NCI-H524 (cell line): ENCODE data around the gene SPATA12.
A peak's percentile ranks its signal among the peaks of the same experiment; 100 is the strongest.

Source experiments
- DNase-seq, 2 experiments: peaks; one replicate each; lab custom pipeline; 2025; lab: John Stamatoyannopoulos, UW

The SPATA12 gene

DNA sequence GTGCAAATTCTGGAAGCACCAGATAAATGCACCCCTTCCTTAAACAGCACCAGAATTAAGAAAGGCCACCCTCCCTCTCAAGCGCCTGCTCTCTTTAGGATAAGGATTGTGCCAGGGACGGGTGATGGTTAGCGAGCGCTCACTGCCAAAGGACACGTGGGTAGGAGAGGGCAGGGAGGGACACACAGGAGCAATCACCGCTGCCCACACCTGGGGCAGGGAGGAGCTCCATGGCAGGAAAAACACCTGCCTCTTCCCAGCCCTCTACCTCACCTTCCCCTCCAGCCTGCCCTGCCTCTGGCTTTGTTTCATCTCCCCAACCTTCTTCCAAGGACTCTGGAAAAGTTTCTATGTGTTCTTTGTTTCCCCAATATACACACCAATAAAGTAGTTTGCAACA is 7.3 kb upstream of the SPATA12 start:
- no peak for DNase-seq

DNA sequence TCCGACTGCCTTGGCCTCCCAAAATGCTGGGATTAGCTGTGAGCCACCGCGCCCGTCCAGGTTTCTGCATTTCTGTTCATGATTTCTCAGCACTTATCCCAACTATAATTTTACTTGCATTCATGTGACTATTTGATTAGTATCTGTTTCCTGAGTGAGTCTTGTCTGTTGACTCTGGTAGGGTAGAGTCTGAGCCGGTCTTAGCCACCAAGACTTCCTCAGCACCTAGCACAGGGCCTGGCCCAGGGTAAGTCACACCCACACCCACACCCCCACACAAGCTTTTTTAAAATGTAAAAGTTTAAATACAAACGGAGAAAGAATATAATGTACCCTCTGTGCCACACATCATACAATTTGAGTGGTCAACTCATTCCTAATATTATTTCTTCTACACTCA is 3.1 kb upstream of the SPATA12 start:
- no peak for DNase-seq

DNA sequence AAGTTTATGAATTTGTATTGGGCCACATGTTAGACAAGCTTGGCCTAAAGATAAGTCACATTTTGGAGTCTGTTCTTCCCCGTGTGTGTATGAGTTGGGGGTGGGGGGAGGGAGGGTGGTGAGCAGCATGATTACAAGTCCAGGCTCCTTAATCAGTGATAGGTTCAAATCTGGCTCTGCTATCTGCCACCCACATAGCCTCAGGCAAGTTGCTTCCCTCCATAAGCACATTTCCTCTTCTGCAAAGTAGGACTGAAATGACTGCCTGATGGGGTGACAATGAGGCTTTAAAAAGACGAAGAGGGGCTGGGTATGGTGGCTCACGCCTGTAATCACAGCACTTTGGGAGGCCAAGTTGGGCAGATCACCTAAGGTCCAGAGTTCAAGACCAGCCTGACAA is 1.1 kb upstream of the SPATA12 start:
- no peak for DNase-seq

DNA sequence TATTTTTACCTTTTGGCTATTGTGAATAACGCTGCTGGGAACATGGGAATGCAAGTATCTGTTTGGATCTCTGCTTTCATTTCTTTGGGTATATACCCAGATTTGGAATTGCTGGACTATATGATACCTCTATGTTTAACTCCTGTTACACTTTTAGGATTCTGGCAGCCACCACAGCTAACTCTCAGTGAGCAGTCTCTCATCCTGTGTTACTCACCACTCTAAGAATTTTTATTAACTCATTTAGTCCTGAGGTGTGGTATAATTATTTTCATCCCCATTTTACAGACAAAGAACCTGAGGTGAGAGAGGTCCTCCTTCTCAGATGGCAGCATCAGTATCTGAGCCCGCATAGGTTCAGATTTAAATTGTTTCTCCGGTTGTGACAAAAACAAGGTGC is 1.1 kb downstream of the SPATA12 start:
- DNase-seq: no peak

DNA sequence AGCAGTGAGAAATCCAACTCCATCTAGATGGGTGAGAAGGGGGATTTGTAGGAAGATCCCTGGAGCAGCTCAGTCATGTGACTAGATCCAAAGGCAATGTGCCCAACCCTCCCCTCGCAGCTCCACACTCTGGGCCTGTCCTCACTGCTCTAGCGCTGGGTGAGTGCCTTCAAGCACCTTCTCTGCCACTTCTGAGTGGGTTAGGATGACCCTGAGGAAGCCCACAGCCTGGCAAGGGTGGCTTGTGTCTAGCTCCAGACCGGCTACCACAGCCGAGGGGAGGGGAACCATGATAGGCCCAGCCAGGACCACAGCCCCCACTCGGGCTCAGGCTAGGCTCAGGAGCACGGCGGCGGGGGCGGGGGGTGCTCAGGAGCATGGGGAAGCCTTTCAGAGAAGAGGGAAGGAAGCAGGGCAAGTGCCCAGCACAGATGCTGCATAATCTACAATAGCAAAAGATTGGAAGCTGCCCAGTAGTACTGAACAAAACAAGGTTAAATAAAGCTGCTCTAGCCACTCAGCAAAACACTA is 1.7 kb downstream of the SPATA12 start:
- peak in 1 of 2 experiments; percentile 48 for DNase-seq

DNA sequence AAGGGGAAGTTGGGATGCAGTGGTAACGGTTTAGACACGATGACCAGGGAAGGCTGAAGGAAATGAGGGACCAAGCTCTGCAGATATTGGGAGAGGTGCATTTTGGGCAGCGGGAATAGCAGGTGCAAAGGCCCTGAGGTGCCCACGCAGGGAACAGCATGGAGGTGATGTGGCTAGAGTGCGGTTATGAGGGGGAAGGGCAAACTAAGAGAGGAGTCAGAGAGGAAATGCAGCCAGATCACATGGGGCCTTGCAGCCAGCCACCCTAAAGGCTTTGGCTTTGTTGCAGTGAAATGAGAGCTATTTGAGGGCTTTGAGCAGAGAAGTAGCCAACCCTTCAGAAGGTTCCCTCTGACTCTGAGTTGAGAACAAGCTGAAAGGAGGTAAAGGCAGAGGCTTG is 2.6 kb downstream of the SPATA12 start:
- DNase-seq: no peak

DNA sequence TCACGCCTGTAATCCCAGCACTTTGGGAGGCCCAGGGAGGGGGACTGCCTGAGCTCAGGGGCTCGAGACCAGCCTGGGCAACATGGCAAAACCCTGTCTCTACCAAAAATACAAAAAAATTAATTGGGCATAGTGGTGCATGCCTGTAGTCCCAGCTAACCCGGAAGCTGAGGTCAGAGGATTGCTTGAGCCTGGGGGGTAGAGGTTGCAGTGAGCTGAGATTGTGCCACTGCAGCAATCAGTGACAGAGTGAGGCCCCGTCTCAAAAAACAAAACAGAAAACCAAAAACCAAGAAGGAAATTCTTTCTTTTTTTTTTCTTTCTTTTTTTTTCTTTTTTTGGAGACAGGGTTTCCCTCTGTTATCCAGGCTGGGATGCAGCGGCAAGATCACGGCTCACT is 3.5 kb downstream of the SPATA12 start:
- DNase-seq: no peak

DNA sequence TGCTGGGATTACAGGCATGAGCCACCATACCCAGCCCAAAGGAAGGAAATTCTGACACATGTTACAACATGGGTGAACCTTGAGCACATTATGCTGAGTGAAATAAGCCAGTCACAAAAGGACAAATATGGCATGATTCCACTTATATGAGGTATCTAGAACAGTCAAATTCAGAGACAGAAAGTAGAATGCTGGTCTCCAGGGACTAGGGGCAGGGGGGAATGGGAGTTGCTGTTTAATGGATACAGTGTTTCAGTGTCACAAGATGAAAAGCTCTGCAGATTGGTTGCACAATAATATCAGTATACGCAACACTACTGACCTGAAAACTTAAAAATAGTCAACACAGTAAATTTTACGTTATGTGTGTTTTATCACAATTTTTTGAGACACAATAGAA is 4.1 kb downstream of the SPATA12 start:
- no peak for DNase-seq

DNA sequence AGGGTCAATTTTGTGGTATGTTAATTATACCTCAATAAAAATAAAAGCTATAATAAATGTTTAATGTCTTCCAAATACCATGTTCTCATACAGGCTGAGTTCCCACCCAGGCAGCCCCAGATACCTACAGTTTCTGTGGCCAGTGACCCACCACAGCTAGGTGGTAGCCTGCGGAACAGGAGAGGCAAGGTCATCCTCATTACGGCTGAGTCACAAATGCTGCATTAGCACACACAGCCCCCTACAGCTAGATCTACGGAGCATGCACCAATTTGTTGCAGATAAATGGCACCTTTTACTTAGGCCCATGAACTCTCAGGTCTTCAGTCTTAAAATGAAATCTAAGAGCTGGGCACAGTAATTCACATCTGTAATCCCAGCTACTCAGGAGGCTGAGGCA is 5.1 kb downstream of the SPATA12 start:
- no peak for DNase-seq

DNA sequence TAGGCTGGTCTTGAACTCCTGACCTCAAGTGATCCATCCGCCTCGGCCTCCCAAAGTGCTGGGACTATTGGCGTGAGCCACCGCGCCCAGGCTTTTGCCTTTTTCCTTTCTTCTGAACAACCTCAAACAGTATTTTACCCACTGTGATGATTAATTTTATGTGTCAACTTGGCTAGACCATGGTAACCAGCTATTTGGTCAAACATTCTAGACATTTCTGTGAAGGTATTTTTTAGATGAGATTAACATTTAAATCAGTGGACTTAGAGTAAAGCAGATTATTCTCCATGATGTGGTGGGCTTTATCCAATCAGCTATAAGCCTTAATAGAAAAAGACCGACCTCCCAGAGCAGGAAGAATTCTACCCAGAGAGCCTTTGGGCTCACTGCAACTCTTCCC is 6.0 kb downstream of the SPATA12 start:
- DNase-seq: no peak

DNA sequence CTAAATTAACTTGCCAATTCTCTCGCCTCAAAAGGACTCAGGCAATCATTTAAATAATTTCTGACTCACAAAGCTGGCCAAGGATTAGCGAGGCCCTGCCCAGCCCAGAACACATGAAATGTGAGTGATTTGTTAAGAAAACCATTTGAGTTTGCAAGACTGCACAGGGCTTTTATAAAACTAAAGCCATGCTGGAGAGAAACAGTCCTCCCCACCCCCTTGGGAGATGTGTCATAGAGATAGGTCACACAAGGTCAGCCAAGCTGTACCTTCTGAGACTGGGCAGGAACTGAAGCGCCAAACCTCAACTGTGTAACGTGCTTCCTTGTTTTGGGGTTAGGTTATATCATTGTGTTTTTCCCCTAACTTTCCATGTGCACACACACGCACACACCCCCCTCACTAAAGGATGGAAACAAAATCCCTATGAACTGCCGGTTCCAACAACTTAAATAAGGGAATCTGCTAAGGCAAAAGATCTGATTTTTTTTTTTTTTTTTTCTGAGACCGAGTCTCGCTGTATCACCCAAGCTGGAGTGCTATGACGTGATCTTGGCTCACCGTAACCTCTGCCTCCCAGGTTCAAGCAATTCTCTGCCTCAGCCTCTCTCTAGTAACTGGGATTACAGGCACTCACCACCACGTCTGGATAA is 8.1 kb downstream of the SPATA12 start:
- no peak for DNase-seq

DNA sequence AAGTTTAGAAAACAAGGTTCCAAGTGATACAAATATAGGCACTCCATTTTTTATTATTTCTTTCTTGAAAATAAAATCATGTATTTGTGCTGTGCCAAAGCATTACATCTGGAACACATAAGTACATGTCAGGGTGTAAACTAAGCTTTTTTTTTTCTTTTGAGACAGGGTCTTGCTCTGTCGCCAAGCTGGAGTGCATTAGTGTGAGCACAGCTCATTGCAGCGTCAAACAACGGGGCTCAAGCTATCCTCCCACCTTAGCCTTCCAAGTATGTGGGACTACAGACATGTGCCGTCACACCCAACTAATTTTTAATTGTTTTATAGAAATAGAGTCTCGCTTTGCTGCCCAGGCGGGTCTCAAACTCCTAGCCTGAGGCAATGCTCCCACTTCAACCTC is 9.0 kb downstream of the SPATA12 start:
- DNase-seq: no peak

DNA sequence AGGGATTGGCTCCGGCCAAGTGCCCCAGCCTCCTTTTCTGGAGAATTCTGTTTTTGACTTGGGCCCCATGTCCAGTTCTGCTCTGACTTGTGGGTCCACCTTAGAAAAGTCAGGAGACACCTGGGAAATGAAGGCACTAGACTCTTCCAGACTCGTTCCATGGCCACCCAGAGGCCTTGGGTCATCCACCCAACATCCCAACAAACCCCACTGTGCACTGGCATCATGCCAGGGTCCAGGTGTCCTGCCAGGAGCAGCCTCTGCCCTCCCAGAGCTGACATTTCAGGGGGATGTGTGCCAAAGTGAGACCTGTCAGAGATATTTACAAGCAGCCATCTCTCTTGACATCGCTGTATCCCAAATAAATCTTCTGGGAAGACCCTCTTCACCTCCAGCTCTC is 13.2 kb downstream of the SPATA12 start:
- no peak for DNase-seq

DNA sequence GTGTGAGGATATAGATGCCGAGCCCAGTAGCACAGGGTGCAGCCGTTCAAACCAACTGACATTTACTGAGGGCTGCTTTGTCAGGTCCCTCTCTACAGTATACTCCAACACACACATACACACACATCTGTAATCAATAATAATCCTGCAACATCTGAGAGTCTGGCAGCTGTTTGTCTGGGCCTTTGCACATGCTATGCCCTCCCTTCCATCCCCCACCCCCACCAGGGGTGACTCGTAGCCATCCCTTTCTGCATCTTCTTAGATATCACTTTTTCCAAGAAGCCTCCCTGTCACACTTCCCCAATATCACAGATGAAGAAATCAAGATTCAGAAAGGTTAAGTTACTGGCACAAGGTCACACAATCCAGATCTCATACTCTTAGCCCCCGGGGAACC is 13.7 kb downstream of the SPATA12 start:
- no peak for DNase-seq

DNA sequence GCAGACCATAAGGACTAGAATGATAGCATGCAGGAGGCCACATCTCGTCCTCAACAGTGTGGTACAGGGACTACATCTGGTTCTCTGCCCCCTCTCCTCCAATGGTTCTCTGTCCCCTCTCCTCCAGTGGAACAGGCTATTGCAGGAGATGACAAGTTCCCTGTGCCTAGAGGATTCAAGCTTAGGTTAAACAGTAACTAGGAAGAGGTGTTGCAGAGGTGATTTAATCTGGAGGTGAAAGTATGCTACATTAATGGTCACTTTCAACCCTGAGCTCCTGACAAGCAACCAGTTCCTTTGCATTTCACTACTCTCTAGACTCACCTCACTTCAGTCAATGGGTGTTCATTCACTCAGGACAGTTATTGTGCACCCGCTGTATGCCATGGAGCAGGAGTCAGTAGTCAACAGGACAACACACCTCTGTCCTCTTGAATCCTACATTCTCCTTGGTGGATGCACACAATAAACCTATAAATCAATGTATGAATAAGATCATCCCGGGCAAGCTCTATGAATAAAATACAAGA is 16.0 kb downstream of the SPATA12 start:
- DNase-seq: no peak

DNA sequence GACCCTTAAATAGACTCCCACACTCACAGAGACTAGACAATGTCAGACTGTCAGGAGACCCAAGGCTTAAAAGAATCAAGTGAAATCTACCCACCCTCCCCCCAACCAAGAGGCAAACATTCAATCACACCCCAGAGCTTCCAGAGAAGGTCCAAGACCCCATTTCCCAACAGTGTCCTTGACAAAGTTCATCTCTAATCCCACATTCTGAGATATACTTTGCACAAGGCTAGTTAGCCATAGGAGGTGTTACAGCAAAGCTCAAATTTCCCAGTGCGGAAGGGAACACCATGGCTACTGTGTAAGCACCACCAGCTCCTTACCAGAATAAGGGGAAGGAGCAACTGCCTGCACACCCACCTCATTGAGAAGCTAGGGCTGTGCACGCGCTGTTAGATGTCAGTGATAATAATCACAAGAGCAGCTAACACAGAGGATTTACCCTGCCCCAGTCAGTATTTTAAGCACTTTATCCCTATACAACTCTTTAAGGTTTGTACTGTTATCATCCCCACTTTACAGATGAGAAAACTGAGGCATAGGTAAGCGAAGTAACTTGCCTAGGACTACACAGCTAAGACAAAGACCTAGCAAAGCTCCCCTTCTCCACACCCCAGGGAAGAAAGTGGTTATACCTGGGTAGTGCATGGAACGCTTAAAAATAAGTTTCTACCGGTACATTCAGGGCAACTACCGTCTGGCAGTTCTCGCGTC is 17.3 kb downstream of the SPATA12 start:
- no peak for DNase-seq

DNA sequence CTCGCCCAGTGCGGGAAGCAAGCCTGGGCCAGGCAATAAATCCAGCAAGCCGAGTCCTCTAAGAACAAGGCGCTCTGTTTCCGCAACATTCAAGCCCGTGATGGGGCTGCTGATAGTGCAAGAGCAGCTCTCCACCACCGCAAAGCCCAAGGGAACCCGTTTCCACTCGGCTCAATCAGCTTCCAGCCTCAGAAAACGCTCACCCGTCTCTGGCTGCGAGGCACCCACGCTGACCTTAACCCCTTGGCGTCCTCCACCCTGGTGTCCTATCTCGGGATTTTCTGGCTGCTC is 17.8 kb downstream of the SPATA12 start:
- DNase-seq: peak in 1 of 2 experiments; percentile 43

DNA sequence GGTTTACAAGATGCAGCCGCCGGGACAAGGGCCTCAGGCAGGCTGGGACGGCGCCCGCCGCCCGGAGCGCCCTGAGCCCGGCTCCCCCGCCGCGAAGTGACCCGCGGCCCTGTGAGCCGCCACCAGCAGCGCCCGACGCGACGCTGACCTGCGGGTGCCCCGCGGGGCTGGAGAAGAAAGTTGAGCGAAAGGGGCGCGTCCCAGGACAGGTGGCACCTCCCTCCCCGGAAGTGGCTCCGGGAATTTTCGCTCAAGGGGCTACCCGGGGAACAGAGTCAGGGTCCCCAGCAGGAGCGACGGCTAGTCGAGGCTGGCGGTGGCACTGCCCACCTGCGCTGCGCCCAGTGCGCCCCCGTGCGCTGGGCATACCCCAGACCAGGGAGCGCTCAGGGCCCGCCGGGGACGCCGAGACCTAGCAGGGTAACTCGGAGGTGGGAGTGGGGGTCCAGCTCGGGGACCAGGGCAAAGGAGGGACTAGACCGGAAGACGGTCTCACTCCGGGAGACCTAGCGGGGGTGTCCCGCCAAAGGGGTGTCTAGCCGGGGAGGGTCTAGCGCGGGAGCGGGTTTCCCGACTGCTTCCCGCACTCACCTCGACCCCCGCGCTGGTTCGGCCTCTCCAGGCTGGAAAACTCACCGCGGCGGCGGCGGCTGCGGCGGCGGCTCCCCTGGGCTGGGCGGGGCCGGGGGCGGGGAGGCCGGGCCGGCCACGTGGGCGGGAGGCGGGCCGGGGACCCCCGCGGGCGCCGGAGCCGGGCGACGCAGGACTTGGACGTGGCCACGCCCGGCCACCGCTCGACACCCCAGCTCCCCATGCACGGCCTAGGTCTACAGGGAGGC is 18.4 kb downstream of the SPATA12 start:
- DNase-seq: peak in 1 of 2 experiments; percentile 56

DNA sequence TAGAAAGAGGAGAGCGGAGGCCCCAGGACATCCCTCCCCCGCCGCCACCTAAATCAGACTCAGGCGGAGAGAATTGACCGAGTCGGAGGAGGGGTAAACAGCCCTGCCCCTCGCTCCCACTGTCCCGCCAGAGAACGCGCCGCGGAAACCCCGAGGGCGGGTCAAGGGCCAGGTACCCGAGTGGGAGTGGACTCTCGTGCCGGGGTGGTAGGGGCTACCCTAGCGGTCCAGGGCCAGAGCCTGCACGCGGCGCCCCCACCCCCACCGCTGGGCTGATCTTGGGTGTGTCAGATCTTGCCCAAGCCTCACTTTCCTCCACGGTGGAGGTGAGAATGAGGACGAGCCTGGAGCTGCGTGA is 19.0 kb downstream of the SPATA12 start:
- DNase-seq: no peak

DNA sequence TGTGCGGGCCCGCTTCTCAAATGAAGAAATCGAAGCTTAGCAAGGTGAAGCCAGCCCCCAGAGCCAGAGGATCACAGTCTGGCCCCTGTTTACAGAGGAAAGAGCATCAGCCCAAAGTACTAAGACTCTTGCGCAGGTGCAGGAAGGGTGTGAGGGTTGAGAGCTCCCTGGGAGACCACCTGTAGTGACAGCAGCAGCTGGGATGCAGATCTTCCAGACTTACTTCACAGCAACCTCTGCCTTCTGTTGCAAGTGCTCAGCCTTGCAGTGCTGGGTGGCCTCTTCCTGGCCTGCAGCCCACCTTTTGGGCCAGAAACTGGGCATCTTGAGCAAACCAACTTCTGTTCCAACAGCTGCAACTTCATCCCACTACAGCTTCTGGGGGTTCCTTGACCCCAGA is 19.7 kb downstream of the SPATA12 start:
- DNase-seq: peak; percentile 38 to 68

DNA sequence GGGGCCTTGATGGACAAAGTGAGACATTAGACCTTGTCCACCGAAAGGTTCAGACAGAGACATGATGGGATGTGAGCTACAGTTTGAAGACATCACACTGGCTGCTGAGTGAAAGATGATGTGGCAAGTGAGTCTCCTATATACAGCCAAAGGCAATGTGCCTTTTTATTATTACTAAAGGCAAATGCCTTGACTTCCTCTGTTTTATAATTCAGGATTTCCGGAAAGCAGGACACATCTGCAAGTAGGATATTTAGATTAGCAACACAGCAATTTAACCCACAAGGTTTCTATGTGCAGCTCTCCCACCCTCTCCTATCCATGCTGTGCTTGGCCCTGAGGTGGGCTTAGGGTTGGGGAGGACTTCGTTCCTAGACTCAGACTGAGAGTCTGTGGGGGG is 20.7 kb downstream of the SPATA12 start:
- DNase-seq: no peak

DNA sequence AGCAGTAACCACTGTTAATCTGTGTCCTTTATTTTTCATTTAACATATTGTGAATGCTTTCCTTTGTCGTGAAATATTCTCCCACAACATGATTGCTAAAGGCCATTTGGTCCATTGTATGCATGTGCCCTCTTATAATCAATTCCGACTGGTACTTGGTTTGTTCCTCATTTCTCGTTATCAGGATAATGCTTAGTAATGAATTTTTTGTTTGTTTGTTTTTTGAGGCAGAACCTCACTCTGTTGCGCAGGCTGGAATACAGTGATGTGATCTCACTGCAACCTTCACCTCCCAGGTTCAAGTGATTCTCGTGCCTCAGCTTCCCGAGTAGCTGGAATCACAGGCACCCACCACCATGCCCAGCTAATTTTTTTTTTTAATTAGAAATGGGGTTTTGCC is 22.0 kb downstream of the SPATA12 start:
- DNase-seq: no peak
